ENCODE results near the gene PARD3B. TPM values are rescaled to one million over a fixed set of nuclear protein-coding genes. Genes with fewer than 3 reads are reported as not detected.

The PARD3B gene
- total and polyA plus RNA-seq, 2 of the 13 experiments (the other 11 are each of a cell fraction or from before 2014, with no cell fraction given) = 0.71 to 2.3 TPM

DNA sequence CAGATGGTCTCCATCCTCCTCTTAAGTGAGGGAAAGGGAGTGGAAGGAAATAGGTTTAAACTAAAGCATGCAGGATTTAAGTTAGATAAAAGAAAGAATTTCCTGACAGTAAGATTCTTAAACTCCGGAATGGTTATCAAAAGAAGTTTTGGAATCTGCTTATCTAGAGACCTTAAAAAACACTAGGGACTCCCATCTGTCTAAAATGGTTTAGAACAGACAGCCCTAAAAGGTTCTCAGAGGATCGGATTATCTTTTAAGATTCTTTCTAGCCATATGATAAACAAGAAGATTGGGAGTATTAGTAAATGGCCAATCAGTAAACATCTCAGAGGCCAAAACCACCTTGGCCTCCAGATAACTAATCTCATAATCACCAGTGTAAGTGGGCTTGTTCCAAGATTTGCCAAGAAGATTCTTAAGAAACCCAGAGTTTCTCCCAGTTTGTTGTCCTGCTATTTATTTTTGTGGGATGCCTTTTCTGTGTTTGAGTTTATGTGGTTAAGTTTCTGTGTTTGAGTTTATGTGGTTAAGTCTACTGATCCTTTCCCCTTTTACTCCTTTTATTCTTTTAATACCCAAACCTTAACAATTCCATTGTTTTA lies 822.2 kb downstream of the PARD3B start (continued):
- TF ChIP-seq, protein P1, sequence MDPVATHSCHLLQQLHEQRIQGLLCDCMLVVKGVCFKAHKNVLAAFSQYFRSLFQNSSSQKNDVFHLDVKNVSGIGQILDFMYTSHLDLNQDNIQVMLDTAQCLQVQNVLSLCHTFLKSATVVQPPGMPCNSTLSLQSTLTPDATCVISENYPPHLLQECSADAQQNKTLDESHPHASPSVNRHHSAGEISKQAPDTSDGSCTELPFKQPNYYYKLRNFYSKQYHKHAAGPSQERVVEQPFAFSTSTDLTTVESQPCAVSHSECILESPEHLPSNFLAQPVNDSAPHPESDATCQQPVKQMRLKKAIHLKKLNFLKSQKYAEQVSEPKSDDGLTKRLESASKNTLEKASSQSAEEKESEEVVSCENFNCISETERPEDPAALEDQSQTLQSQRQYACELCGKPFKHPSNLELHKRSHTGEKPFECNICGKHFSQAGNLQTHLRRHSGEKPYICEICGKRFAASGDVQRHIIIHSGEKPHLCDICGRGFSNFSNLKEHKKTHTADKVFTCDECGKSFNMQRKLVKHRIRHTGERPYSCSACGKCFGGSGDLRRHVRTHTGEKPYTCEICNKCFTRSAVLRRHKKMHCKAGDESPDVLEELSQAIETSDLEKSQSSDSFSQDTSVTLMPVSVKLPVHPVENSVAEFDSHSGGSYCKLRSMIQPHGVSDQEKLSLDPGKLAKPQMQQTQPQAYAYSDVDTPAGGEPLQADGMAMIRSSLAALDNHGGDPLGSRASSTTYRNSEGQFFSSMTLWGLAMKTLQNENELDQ (CRISPR knock-in tag; IDR thresholded peaks at IDR 0.05; ENCODE audit: borderline replicate concordance) = no peak
- TF ChIP-seq KDM2A (CRISPR knock-in tag; IDR thresholded peaks at IDR 0.05; ENCODE audit: borderline replicate concordance, low read depth) (no peak), PHF20 (CRISPR knock-in tag; IDR thresholded peaks at IDR 0.05) (no peak), ZNF562 (CRISPR knock-in tag; IDR thresholded peaks at IDR 0.05; ENCODE audit: borderline replicate concordance) (no peak), ZNF557 (CRISPR knock-in tag; IDR thresholded peaks at IDR 0.05) (no peak)

DNA sequence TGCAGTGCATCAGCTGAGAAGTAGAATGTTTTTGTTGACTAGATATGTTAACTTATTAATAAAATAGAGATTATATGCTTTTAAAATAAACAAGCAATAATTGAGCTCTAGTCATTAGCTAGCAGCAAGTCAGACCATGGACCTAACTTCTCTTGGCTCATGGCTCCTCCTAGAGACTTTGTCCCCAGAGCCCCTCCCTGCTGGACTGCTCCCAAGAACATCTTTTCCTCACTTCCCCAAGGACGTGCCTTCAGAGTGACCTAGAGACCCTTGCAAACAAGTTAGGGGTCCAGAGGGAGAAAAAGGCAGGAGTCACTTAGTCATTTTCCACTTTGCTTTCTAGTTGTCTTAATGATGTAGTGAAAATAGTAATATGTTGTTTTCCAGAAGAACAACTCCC lies 824.5 kb downstream of the PARD3B start:
- Histone ChIP-seq H2AFZ (ENCODE audit: low read length) (no peak overlapping the region), H3K4me3 (replicated peaks in 1 of 3; ENCODE audit: insufficient read depth in 1 of 3, low read depth in 2 of 3, low read length in 3 of 3) (no peak overlapping the region), H3K36me3 (replicated peaks in 1 of 2; ENCODE audit: control insufficient read depth in 1 of 2, insufficient read depth in 2 of 2, low read length in 2 of 2) (no peaks in the 10 kb centered on the region), H3K9ac (ENCODE audit: insufficient read depth, low read depth, low read length) (no peak overlapping the region), H3K27ac (ENCODE audit: extremely low read length, insufficient read depth, low read length) (no peak overlapping the region), H3K4me1 (ENCODE audit: insufficient read depth, low read length) (no peaks in the 10 kb centered on the region), H3K9me3 (ENCODE audit: low read length) (no peaks in the 10 kb centered on the region), H4K20me1 (ENCODE audit: insufficient read depth, low read length) (no peaks in the 10 kb centered on the region), H3K79me2 (ENCODE audit: insufficient read depth, low read length) (no peaks in the 10 kb centered on the region), H3K27me3 (ENCODE audit: control insufficient read depth in 1 of 2, insufficient read depth in 2 of 2, low read length in 2 of 2) (no peaks in the 10 kb centered on the region), H3K4me2 (ENCODE audit: low read depth, low read length) (no peak overlapping the region)
- DNase-seq (ENCODE audit: low spot score) (no peak), ATAC-seq (no peak), FAIRE-seq (no peak)
- ChIA-PET CTCF (ENCODE audit: low intra/inter-chr PET ratio, low total read pairs) (no interaction called here), POLR2A (no interaction called here)
- in situ Hi-C loops (cut with HindIII; ENCODE audit: extremely low pct_ligation_motif_present, low pct_unique_long_range_greater_than_20kb) = no loop called here
- TF ChIP-seq, protein P2, sequence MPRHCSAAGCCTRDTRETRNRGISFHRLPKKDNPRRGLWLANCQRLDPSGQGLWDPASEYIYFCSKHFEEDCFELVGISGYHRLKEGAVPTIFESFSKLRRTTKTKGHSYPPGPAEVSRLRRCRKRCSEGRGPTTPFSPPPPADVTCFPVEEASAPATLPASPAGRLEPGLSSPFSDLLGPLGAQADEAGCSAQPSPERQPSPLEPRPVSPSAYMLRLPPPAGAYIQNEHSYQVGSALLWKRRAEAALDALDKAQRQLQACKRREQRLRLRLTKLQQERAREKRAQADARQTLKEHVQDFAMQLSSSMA (CRISPR knock-in tag; IDR thresholded peaks at IDR 0.05) = no peak
- TF ChIP-seq MAFK (conservative IDR thresholded peaks at IDR 0.05 in 1 of 2, IDR thresholded peaks at IDR 0.05 in 1 of 2; ENCODE audit: low read length in 2 of 2) = no peak
- TF ChIP-seq, protein P3, sequence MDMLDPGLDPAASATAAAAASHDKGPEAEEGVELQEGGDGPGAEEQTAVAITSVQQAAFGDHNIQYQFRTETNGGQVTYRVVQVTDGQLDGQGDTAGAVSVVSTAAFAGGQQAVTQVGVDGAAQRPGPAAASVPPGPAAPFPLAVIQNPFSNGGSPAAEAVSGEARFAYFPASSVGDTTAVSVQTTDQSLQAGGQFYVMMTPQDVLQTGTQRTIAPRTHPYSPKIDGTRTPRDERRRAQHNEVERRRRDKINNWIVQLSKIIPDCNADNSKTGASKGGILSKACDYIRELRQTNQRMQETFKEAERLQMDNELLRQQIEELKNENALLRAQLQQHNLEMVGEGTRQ (IDR thresholded peaks at IDR 0.05; ENCODE audit: low read depth, low read length) = no peak
- TF ChIP-seq, protein P3 (CRISPR knock-in tag; IDR thresholded peaks at IDR 0.05; ENCODE audit: borderline replicate concordance) = no peak
- TF ChIP-seq NFATC3 (CRISPR knock-in tag; IDR thresholded peaks at IDR 0.05) = no peak
- TF ChIP-seq, protein P4, sequence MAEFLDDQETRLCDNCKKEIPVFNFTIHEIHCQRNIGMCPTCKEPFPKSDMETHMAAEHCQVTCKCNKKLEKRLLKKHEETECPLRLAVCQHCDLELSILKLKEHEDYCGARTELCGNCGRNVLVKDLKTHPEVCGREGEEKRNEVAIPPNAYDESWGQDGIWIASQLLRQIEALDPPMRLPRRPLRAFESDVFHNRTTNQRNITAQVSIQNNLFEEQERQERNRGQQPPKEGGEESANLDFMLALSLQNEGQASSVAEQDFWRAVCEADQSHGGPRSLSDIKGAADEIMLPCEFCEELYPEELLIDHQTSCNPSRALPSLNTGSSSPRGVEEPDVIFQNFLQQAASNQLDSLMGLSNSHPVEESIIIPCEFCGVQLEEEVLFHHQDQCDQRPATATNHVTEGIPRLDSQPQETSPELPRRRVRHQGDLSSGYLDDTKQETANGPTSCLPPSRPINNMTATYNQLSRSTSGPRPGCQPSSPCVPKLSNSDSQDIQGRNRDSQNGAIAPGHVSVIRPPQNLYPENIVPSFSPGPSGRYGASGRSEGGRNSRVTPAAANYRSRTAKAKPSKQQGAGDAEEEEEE (CRISPR knock-in tag; IDR thresholded peaks at IDR 0.05; ENCODE audit: borderline replicate concordance) = no peak
- TF ChIP-seq SALL1 (CRISPR knock-in tag; IDR thresholded peaks at IDR 0.05) = no peak
- TF ChIP-seq ZFP36L2 (CRISPR knock-in tag; IDR thresholded peaks at IDR 0.05) = no peak
- BruUV-seq (replicated peaks) = no TSS peak
- WGBS (ENCODE audit: low lambda C conversion rate) = 4% methylated on average over 1 of the region's 1 CpG
- intact Hi-C loops (cut with micrococcal nuclease; ENCODE audit: unreplicated experiment) = no loop called here

Measured in HepG2 (cell line).